Astrocyte (in vitro differentiated cells and primary cell): Measurements from ENCODE around the gene CELF4. TPM values are rescaled to one million over a fixed set of nuclear protein-coding genes. Genes with fewer than 3 reads are reported as not detected.

Source experiments
- DNase-seq: peaks from one replicate; pipeline ENCODE4 v3.0.0-alpha.2; 2010; ENCODE audit warnings: low read depth
- FAIRE-seq: peaks from 2 replicates; lab custom pipeline; 2011; peaks lifted over from hg19 to GRCh38; lab: Jason Lieb, UNC
- H2AFZ ChIP-seq: 2 replicates; pipeline ENCODE4 v1.6.0; 2012; ENCODE audit warnings: low read depth, low read length, inconsistent platforms
- H3K27ac ChIP-seq: 2 replicates; pipeline ENCODE4 v1.5.1; 2011; ENCODE audit warnings: low read depth, low read length, inconsistent platforms
- H3K27me3 ChIP-seq: 2 replicates; pipeline ENCODE4 v1.6.0; 2011; ENCODE audit warnings: low read length, inconsistent platforms; ENCODE audit not compliant: insufficient read depth
- H3K36me3 ChIP-seq: 2 replicates; pipeline ENCODE4 v1.5.1; 2011; ENCODE audit warnings: low read length, inconsistent platforms; ENCODE audit not compliant: insufficient read depth
- H3K4me1 ChIP-seq: 2 replicates; pipeline ENCODE4 v1.5.1; 2011; ENCODE audit warnings: low read length, inconsistent platforms; ENCODE audit not compliant: insufficient read depth
- H3K4me2 ChIP-seq: 2 replicates; pipeline ENCODE4 v1.6.0; 2012; ENCODE audit warnings: low read length, inconsistent platforms
- H3K4me3 ChIP-seq: 2 replicates; pipeline ENCODE4 v1.5.1; 2011; ENCODE audit warnings: low read depth, mild to moderate bottlenecking, low read length, inconsistent platforms; ENCODE audit not compliant: insufficient read depth
- H3K79me2 ChIP-seq: 2 replicates; pipeline ENCODE4 v1.6.0; 2012; ENCODE audit warnings: mild to moderate bottlenecking, low read length, inconsistent platforms; ENCODE audit not compliant: insufficient read depth
- H3K9ac ChIP-seq: 2 replicates; pipeline ENCODE4 v1.6.0; 2012; ENCODE audit warnings: mild to moderate bottlenecking, low read length, inconsistent platforms
- H3K9me3 ChIP-seq: 2 replicates; pipeline ENCODE4 v1.5.1; 2012; ENCODE audit warnings: low read depth, mild to moderate bottlenecking, low read length, inconsistent platforms; ENCODE audit not compliant: insufficient read depth
- H4K20me1 ChIP-seq: 2 replicates; pipeline ENCODE4 v1.6.0; 2012; ENCODE audit warnings: low read length, inconsistent platforms; ENCODE audit not compliant: insufficient read depth
- H3K27ac Mint-ChIP-seq: one replicate; pipeline ENCODE4 v1.8.0; 2021; ENCODE audit warnings: mild to moderate bottlenecking, mixed read lengths; ENCODE audit not compliant: unreplicated experiment
- H3K27me3 Mint-ChIP-seq: one replicate; pipeline ENCODE4 v1.8.0; 2021; ENCODE audit warnings: low read depth, mixed read lengths; ENCODE audit not compliant: unreplicated experiment
- H3K36me3 Mint-ChIP-seq: one replicate; pipeline ENCODE4 v1.8.0; 2021; ENCODE audit warnings: low read depth, mixed read lengths; ENCODE audit not compliant: unreplicated experiment
- H3K4me1 Mint-ChIP-seq: one replicate; pipeline ENCODE4 v1.8.0; 2021; ENCODE audit warnings: low read depth, mixed read lengths; ENCODE audit not compliant: unreplicated experiment
- H3K4me3 Mint-ChIP-seq: one replicate; pipeline ENCODE4 v1.8.0; 2021; ENCODE audit warnings: mild to moderate bottlenecking, moderate library complexity, mixed read lengths; ENCODE audit not compliant: unreplicated experiment
- H3K9me3 Mint-ChIP-seq: one replicate; pipeline ENCODE4 v1.8.0; 2021; ENCODE audit warnings: mild to moderate bottlenecking, mixed read lengths; ENCODE audit not compliant: unreplicated experiment
- EZH2 ChIP-seq: IDR thresholded peaks from 2 replicates; pipeline ENCODE4 v1.6.1; 2012; ENCODE audit warnings: mild to moderate bottlenecking, low read length, inconsistent platforms; ENCODE audit not compliant: insufficient read depth
- total RNA-seq: library from RNA; stranded (reverse); gene quantifications from 2 replicates; pipeline ENCODE4 v1.2.1, GENCODE V29; 2021
- TF ChIP-seq, protein P1 (sequence below): IDR thresholded peaks from 2 replicates; pipeline ENCODE4 v1.5.1; 2011; ENCODE audit warnings: low read depth, mild to moderate bottlenecking, inconsistent platforms, low read length, moderate library complexity; ENCODE audit not compliant: insufficient read depth

CELF4 gene
- total RNA-seq, 1 donor from 2014 or later, result 0.16 TPM

DNA sequence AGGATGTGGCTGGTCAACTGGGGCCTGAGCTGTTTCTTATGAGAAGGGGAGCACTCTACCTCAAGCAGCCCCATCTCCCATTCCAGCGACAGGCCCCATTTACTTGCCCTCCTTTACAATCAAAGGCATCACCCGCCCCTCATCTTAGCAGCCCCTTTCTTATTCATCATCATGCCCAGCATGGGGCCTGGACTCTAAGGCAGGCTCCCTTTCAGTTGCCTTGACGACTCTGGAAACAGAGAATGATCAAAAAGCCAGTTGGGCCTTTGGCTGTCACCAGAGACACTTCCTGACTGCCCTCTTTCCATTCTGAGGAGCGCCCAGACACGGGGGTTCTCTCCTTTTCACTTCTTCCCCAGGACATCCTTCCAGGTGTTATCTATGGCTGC is 11.2 kb downstream of the CELF4 start:
- Histone ChIP-seq H3K27ac (no peak overlapping the region), H3K36me3 (no peaks in the 10 kb centered on the region), H4K20me1 (no peaks in the 10 kb centered on the region), H3K4me2 (no peak overlapping the region), H3K4me3 (no peak overlapping the region), H3K9ac (no peak overlapping the region), H3K79me2 (no peaks in the 10 kb centered on the region), H3K27me3 (no peaks in the 10 kb centered on the region), H3K4me1 (no peaks in the 10 kb centered on the region), H3K9me3 (no peaks in the 10 kb centered on the region), H2AFZ (no peak overlapping the region)
- H3K27me3 Mint-ChIP-seq, result peaks cover 69% of the 10 kb centered on the region
- DNase-seq (no peak), FAIRE-seq (no peak)
- TF ChIP-seq EZH2, result no peak
- TF ChIP-seq, protein P1, sequence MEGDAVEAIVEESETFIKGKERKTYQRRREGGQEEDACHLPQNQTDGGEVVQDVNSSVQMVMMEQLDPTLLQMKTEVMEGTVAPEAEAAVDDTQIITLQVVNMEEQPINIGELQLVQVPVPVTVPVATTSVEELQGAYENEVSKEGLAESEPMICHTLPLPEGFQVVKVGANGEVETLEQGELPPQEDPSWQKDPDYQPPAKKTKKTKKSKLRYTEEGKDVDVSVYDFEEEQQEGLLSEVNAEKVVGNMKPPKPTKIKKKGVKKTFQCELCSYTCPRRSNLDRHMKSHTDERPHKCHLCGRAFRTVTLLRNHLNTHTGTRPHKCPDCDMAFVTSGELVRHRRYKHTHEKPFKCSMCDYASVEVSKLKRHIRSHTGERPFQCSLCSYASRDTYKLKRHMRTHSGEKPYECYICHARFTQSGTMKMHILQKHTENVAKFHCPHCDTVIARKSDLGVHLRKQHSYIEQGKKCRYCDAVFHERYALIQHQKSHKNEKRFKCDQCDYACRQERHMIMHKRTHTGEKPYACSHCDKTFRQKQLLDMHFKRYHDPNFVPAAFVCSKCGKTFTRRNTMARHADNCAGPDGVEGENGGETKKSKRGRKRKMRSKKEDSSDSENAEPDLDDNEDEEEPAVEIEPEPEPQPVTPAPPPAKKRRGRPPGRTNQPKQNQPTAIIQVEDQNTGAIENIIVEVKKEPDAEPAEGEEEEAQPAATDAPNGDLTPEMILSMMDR, result no peak
- peaks cover 3% of the 10 kb centered on the region for H3K4me1 Mint-ChIP-seq
- H3K27ac Mint-ChIP-seq, result no peak overlapping the region
- H3K36me3 Mint-ChIP-seq, result no peaks in the 10 kb centered on the region
- H3K4me3 Mint-ChIP-seq, result no peak overlapping the region
- no peaks in the 10 kb centered on the region for H3K9me3 Mint-ChIP-seq

DNA sequence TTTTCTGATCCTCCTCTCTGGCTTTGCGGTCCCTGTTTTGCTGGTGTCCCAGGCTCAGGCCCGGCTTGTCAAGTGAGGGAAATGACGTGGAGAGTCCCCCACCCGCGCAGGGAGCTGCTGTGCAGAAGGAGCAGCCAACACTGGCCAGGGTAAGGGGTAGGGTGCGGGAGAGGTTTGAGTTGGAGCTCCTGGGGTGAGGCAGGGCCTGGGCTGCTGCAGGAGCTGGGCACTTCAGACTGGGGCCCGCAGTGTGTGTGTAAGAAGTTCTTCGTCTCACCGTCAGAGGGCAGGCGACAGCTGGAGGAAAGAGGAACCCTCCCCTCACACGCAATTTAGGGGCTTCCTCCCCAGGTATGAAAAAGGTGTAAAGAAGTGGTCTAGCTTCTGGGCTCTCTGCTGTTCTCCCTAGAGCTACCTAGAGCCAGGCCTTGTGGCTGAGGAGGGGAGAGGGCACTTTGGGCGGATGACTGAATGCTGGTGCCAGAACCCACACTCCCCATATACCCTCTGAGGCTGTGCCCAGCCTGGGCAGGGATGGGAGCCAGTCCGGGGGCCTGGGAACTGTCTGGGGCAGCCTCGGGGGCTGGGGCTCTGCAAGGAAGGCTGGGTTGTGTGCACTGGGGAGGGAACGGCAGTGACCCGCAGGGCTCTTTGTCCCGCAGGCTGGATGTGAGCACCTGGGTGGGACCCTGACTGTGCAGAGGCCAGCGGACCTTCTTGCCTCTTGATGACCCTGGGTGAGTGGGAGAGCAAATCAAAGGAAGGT is 11.8 kb downstream of the CELF4 start:
- H3K4me1 Mint-ChIP-seq, result peaks cover 3% of the 10 kb centered on the region
- no peaks in the 10 kb centered on the region for H3K79me2 ChIP-seq
- no peak overlapping the region for H3K9ac ChIP-seq
- H3K9me3 Mint-ChIP-seq, result no peaks in the 10 kb centered on the region
- H3K27ac ChIP-seq, result no peak overlapping the region
- H2AFZ ChIP-seq, result no peak overlapping the region
- no peak overlapping the region for H3K4me3 Mint-ChIP-seq
- H3K4me3 ChIP-seq, result no peak overlapping the region
- no peak overlapping the region for H3K4me2 ChIP-seq
- H3K27me3 Mint-ChIP-seq, result peaks cover 63% of the 10 kb centered on the region
- no peaks in the 10 kb centered on the region for H3K36me3 ChIP-seq
- no peak for TF ChIP-seq EZH2
- DNase-seq, result no peak
- H3K27ac Mint-ChIP-seq, result no peak overlapping the region
- no peaks in the 10 kb centered on the region for H3K9me3 ChIP-seq
- no peak for FAIRE-seq
- no peaks in the 10 kb centered on the region for H4K20me1 ChIP-seq
- no peaks in the 10 kb centered on the region for H3K36me3 Mint-ChIP-seq
- no peaks in the 10 kb centered on the region for H3K27me3 ChIP-seq
- no peaks in the 10 kb centered on the region for H3K4me1 ChIP-seq

DNA sequence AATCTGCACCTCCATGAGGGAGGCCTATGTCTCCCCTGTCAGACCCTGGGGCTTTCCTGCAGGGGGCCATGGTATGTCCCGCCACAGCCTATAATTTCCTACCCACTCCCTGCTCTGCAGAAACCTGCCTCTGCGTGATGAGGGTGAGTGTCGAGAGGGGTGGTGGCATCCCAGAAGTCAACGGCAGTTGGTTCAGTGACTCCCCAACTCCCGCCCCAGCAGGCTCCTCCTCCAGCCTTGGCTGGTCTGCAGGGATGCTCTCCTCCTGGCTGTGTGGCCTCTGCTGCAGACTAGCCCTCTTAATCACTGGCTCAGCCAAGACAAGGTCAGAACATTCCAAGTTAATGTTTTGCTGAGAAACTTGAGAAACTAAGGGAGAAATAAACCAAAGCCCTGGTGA is 13.3 kb downstream of the CELF4 start:
- Histone ChIP-seq H4K20me1 (no peaks in the 10 kb centered on the region), H3K27me3 (no peaks in the 10 kb centered on the region), H3K9ac (no peak overlapping the region), H3K36me3 (no peaks in the 10 kb centered on the region), H3K4me2 (no peak overlapping the region), H3K9me3 (no peaks in the 10 kb centered on the region), H3K4me1 (no peaks in the 10 kb centered on the region), H3K79me2 (no peaks in the 10 kb centered on the region), H3K4me3 (no peak overlapping the region), H2AFZ (no peak overlapping the region), H3K27ac (no peak overlapping the region)
- Mint-ChIP-seq H3K4me1 (no peaks in the 10 kb centered on the region), H3K27ac (no peak overlapping the region), H3K36me3 (no peaks in the 10 kb centered on the region), H3K27me3 (peaks cover 58% of the 10 kb centered on the region), H3K9me3 (no peaks in the 10 kb centered on the region), H3K4me3 (no peak overlapping the region)
- TF ChIP-seq EZH2, result no peak
- TF ChIP-seq, protein P1, result no peak
- DNase-seq (no peak), FAIRE-seq (no peak)
